Osteocyte (in vitro differentiated cells): ENCODE data around the gene CDH11. TPM values are rescaled to one million over a fixed set of nuclear protein-coding genes. Genes with fewer than 3 reads are reported as not detected.

Experiments used
- DNase-seq: peaks from one replicate; pipeline ENCODE4 v3.0.0; 2021; ENCODE audit warnings: mixed read lengths; ENCODE audit not compliant: unreplicated experiment; ENCODE audit errors: extremely low spot score
- H3K27ac Mint-ChIP-seq: one replicate; pipeline ENCODE4 v1.8.0; 2021; ENCODE audit warnings: mild to moderate bottlenecking, mixed read lengths; ENCODE audit not compliant: unreplicated experiment
- H3K27me3 Mint-ChIP-seq: one replicate; pipeline ENCODE4 v1.8.0; 2021; ENCODE audit warnings: mixed read lengths; ENCODE audit not compliant: unreplicated experiment
- H3K36me3 Mint-ChIP-seq: one replicate; pipeline ENCODE4 v1.8.0; 2021; ENCODE audit warnings: mixed read lengths; ENCODE audit not compliant: unreplicated experiment
- H3K4me1 Mint-ChIP-seq: one replicate; pipeline ENCODE4 v1.8.0; 2021; ENCODE audit warnings: mixed read lengths; ENCODE audit not compliant: unreplicated experiment
- H3K4me3 Mint-ChIP-seq: one replicate; pipeline ENCODE4 v1.8.0; 2021; ENCODE audit warnings: mild to moderate bottlenecking, moderate library complexity, mixed read lengths; ENCODE audit not compliant: unreplicated experiment
- H3K9me3 Mint-ChIP-seq: one replicate; pipeline ENCODE4 v1.8.0; 2021; ENCODE audit warnings: mixed read lengths; ENCODE audit not compliant: unreplicated experiment
- CTCF ChIP-seq: fragments of 200-600 bp; sonication (generic); IDR thresholded peaks from 2 replicates; pipeline ENCODE4 v1.5.0; 2021; ENCODE audit warnings: antibody characterized with exemption, mild to moderate bottlenecking, moderate library complexity
- total RNA-seq: library from RNA; stranded (reverse); gene quantifications from 2 replicates; pipeline ENCODE4 v1.2.1, GENCODE V29; 2021

CDH11 gene
- total RNA-seq, 1 donor from 2014 or later, result 560 TPM

GRCh38 chr16:65061263-65061662 is 60.6 kb downstream of the CDH11 start:
- Mint-ChIP-seq H3K36me3 (peaks cover 29% of the 10 kb centered on the region), H3K4me1 (peaks cover 39% of the 10 kb centered on the region), H3K4me3 (no peak overlapping the region), H3K9me3 (no peaks in the 10 kb centered on the region), H3K27ac (no peak overlapping the region), H3K27me3 (no peaks in the 10 kb centered on the region)
- no peak for TF ChIP-seq CTCF
- no peak for DNase-seq

- Mint-ChIP-seq H3K9me3 (no peaks in the 10 kb centered on the region), H3K27ac (no peak overlapping the region), H3K4me3 (no peak overlapping the region), H3K4me1 (peaks cover 30% of the 10 kb centered on the region), H3K27me3 (no peaks in the 10 kb centered on the region), H3K36me3 (peaks cover 22% of the 10 kb centered on the region)
- no peak for DNase-seq
- no peak for TF ChIP-seq CTCF
These were observed 62.4 kb downstream of the CDH11 start for GRCh38 chr16:65059406-65059980.

GRCh38 chr16:65057184-65057583 is 64.7 kb downstream of the CDH11 start:
- Mint-ChIP-seq H3K27me3 (no peaks in the 10 kb centered on the region), H3K36me3 (peaks cover 33% of the 10 kb centered on the region), H3K4me1 (peaks cover 23% of the 10 kb centered on the region), H3K27ac (no peak overlapping the region), H3K9me3 (no peaks in the 10 kb centered on the region), H3K4me3 (no peak overlapping the region)
- DNase-seq, result no peak
- no peak for TF ChIP-seq CTCF

GRCh38 chr16:65054457-65054856 is 67.4 kb downstream of the CDH11 start:
- no peaks in the 10 kb centered on the region for H3K9me3 Mint-ChIP-seq
- H3K36me3 Mint-ChIP-seq, result peaks cover 54% of the 10 kb centered on the region
- H3K27me3 Mint-ChIP-seq, result no peaks in the 10 kb centered on the region
- TF ChIP-seq CTCF, result no peak
- H3K27ac Mint-ChIP-seq, result no peak overlapping the region
- H3K4me3 Mint-ChIP-seq, result no peak overlapping the region
- peaks cover 5% of the 10 kb centered on the region for H3K4me1 Mint-ChIP-seq
- no peak for DNase-seq

- no peak overlapping the region for H3K4me3 Mint-ChIP-seq
- H3K27ac Mint-ChIP-seq, result no peak overlapping the region
- H3K4me1 Mint-ChIP-seq, result peaks cover 9% of the 10 kb centered on the region
- DNase-seq, result no peak
- no peak for TF ChIP-seq CTCF
- no peaks in the 10 kb centered on the region for H3K27me3 Mint-ChIP-seq
- H3K36me3 Mint-ChIP-seq, result peaks cover 65% of the 10 kb centered on the region
- no peaks in the 10 kb centered on the region for H3K9me3 Mint-ChIP-seq
These were observed 72.2 kb downstream of the CDH11 start for GRCh38 chr16:65049679-65050078.
